HG03108 (cell line): ENCODE results near the gene APCDD1L.
"Not testable (repeated sequence)": the region's sequence is repeated elsewhere in the genome, so short reads cannot be mapped to it uniquely, and the experiment has no call there.

Source experiments
- ATAC-seq: cut with Tn5 transposase; IDR thresholded peaks from one replicate; pipeline ENCODE4 v1.9.1; 2021; ENCODE audit warnings: moderate library complexity; ENCODE audit not compliant: unreplicated experiment

The APCDD1L gene

DNA sequence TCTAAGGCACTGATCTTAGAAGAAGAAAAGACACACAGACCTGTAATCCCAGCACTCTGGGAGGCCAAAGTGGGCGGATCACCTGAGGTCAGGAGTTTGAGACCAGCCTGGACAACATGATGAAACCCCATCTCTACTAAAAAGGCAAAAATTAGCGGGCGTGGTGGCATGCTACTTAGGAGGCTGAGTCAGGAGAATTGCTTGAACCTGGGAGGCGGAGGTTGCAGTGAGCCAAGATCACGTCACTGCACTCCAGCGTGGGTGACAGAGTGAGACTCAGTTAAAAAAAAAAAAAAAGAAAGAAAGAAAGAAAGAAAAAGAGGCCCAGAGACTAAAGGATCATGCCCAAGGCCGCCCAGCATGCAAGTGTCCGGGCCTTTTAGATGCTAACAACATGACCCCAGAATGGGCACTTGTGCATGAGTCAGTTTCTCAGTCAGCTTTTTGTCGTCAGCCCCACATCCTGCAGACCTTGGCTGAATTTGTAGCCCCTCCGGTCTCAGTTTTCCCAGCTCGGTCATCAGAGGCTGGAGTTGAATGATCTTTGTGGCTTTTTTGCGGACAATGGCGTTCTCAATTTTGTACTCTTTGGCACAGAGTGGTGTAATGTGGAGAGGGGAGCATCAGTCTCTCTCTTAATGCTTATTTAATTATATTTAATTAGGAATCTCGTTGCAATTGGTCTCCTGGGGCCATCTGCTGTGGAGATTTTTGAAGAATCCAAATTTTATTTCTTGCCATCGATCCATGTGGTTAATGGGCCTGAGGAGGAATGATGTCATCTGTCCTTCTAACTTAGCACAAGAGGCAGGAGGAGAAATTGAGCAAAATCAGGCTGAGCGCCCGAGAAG lies 30.6 kb upstream of the APCDD1L start:
- ATAC-seq = no peak

DNA sequence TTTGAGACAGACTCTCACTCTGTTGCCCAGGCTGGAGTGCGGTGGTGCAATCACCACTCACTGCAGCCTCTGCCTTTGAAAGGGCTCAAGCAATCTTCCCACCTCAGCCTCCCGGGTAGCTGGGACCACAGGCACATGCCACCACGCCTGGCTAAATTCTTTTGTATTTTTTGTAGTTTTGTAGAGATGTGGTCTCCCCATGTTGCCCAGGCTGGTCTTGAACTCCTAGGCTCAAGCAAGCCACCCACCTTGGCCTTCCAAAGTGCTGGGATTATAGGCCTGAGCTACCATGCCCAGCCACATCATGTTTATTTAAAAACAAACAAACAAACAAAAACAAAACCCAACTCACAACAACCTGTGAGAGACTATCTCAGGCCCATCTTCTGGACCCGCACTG lies 29.7 kb upstream of the APCDD1L start:
- ATAC-seq = no peak

DNA sequence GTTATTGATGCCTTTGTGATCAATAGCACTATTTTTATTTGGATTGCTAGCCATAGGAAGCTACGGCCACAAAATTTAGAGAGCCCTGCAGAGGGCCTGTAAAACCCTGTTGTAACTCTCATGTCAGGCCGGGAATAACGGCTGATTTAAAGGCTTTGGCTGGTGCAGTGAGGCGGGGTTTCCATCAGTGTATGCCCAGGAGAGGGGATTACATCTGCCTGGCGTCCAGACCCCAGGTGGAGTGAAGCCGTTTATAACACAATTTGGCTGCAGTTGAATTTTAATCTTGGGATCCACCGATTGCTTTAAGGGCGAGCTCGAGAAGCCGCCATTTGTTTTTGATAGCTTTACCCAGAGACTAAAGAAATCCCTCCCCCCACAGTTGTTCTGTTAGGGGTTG lies 29.1 kb upstream of the APCDD1L start:
- no peak for ATAC-seq

DNA sequence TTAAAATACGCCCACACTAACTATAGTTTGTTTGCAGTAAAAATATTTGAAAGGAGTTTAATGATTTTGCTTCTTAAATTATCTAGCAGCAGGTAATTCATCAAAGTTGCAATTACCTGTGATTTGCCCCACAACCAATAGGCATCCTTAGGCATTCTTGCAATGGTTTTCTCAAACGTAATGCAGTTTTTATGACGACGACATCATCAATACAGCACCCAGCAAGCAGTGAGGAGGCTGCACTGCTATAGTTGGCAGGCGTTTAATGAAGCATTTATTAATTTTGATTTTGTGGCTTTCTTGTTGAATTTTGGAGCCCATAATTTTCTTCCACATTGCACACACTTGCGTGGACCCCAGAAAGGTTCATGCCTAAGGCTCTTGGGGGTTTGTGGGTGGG lies 28.1 kb upstream of the APCDD1L start:
- no peak for ATAC-seq

DNA sequence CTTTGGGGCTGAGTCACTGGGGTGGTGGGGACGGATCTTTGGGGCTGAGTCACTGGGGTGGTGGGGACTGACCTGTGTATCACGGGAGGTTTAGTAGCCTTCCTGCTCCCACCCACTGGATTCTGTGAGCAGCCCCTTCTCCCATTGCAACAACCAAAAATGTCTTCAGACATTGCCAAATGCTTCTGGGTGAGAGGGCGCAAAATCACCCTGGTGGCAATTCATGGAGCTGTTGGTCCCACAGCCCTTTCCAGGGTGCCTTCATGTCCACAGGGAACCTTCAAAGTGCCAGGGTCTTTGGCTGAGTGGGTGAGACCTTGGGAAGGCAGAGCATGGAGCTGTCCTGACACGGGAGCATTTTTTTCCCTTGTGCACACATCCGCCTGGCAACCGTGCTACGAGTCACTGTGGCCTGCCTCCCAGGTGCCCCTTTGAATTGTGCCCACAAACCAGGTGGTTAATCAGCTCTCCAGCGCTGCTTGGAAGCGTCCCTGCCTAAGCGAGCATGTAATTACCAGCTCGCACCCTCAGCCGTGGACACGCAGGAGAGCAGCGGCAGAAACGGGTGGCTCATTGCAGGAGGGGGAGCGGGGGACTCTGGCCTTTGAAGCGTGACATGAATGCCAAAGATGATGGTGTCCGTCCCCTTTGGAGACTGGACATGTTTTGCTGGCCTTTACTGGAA lies 27.4 kb upstream of the APCDD1L start:
- ATAC-seq = no peak

DNA sequence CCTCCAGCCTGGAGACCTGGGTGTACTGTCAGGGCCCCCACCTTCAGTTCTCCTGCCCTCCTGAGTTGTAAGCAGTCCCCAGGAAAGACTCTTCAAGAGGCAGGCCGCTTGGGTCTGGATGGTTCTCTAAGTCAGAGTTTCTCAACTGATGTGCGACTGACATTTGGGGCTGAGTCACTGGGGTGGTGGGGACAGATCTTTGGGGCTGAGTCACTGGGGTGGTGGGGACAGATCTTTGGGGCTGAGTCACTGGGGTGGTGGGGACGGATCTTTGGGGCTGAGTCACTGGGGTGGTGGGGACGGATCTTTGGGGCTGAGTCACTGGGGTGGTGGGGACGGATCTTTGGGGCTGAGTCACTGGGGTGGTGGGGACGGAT lies 26.8 kb upstream of the APCDD1L start:
- ATAC-seq = not testable (repeated sequence)

DNA sequence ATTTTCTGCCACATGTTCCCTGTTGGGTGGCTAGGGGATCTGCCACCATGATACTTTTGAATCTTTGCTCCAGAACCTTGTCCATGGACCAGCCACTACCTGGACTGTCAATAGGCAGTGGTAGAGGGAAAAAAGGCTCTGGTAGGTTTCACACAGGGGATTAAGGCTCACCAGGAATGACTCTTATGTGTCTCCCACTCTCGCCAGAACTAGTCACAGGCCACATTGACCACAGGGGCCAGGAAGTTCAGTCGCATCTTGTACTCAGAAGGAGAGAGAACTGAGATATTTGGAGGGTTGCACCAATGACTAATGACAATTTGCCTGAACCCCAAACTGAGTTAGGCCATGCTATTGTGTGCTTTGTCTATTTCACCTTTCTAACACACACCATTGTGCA lies 23.6 kb upstream of the APCDD1L start:
- ATAC-seq = no peak

DNA sequence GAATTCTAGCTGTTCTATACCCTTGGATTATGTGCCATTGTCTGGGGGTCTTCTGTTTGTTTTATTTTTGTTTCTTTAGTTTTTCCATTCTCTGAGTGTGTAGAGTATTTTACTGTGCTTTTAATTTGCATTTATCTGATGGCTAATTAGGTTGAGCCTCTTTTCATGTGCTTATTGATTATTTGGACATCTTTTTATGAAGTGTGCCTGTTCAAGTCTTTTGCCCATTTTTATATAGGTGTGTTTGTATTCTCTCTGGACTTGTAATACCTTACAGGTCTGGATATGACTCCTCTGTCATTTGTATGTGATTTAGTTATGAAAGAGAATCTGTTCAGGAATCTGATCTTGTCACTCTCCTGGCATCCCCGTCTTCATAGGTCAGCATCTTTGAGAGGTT lies 22.6 kb upstream of the APCDD1L start:
- ATAC-seq = no peak

DNA sequence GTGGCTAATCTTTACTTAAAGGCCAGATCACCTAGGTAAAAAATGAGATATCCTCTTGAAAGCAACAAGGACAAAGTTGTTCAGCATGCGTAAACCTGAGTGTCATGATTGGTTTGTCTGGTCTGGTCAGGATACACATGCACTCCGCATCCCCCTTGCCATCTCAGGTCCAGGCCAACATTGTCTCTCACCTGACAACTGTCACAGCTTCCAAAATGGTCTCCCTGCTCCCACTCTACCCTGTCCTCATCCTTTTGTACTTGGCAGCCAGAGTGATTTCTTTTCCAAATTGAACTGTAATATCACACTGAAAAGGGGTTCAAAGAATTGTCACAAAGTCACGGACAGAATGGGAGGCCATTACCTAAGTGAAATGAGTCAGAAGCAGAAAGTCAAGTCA lies 21.1 kb upstream of the APCDD1L start:
- ATAC-seq = no peak

DNA sequence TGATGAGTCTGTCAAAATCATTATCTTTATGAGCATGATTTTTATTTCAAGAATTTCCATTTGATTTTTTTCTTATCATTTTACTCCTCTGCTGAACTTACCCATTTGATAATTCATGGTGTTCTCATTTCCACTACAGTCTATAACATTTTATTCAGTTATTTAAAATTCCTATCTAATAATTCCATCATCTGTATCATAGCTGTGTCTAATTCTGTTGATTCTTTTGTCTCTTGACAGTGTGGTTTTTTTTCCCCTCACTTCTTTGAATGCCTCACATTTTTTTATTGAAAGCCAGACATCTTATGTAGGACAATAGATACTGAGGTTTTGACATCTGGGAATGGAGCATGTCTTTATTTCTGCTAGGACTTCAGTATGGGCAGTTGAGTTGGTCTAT lies 16.5 kb upstream of the APCDD1L start:
- ATAC-seq = no peak

DNA sequence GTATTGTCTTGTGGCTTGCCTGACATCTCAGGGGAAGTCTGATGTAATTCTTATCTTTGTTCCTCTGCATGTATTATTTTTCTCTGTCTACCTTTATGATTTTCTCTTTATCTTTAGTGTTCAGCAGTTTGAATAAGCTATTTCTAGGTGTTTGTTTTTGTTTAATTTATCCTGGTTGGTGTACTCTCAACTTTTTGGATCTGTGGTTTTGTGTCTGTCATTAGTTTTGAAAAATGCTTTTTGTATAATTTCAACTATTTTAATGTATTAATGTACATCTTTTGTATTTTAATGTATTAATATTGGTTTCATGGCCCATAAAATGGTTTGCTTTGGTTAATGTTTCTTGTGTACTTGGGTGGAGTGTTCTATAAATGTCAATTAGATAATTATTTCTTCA lies 15.9 kb upstream of the APCDD1L start:
- no peak for ATAC-seq

DNA sequence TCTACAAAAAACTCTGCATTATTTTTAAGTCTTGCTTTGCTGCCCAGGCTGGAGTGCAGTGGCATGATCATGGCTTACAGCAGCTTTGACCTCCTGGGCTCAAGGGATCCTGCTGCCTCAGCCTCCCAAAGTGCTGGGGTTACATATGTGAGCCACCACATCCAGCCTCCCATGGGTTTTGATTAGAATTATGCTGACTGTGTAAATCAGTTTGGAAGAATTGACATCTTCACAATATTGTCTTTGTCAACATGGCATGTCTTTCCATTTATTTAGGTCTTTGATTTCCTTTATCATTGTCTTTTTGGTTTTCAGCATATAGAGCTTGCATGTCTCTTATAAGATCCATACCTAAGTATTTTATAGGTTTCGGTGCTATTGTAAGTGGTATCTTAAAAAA lies 13.2 kb upstream of the APCDD1L start:
- ATAC-seq = no peak

DNA sequence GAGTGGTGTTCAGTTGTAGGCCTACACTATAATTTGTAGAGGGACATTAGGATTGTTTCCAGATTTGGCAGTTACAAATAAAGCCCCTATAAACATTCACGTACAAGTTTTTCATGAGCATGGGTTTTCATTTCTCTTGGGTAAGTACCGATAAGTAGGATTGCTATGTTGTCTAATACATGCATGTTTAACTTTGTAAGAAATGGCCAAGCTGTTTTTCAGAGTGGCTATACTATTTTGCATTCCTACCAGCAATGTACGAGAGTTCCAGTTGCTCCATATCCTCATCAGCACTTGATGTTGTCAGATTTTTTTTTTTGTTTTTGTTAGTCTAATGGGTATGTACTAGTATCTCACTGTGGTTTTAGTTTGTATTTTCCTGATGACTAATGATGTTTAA lies 11.2 kb upstream of the APCDD1L start:
- no peak for ATAC-seq

DNA sequence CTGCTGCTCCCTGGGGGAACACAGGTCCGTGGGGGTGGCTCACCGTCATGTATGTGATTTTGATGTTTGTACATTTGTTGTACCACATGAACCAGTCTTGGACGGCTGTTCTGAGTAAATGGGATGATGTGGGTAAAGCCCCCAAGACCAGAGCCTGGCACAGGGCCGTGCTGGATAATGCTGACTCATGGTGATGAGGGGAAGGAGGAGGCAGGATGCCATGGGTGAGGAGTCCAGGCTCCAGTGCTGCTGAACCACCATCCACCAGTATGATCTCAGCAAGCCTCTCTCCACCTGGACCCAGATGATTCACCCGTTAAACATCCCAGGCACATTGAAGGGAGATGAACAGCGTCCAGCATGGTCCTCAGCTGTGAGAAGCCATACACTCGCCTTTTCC lies 9.6 kb upstream of the APCDD1L start:
- ATAC-seq = no peak

DNA sequence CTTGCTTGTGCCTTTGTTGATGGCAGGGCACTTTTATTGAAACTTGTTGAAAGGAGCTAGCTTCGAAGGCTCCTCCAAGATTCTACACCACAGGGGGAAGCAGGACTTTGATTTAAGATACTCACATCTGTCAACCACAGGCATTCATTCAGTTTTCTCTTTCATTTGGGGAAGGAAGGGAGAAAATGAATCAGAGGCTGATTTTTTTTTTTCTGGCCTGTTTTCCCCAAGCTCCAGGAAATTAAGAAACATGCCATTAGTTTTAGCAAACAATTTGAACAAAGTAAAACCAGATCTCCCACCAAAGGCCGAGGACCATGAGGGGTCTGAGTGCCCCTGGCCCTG lies 8.7 kb upstream of the APCDD1L start:
- ATAC-seq = no peak

DNA sequence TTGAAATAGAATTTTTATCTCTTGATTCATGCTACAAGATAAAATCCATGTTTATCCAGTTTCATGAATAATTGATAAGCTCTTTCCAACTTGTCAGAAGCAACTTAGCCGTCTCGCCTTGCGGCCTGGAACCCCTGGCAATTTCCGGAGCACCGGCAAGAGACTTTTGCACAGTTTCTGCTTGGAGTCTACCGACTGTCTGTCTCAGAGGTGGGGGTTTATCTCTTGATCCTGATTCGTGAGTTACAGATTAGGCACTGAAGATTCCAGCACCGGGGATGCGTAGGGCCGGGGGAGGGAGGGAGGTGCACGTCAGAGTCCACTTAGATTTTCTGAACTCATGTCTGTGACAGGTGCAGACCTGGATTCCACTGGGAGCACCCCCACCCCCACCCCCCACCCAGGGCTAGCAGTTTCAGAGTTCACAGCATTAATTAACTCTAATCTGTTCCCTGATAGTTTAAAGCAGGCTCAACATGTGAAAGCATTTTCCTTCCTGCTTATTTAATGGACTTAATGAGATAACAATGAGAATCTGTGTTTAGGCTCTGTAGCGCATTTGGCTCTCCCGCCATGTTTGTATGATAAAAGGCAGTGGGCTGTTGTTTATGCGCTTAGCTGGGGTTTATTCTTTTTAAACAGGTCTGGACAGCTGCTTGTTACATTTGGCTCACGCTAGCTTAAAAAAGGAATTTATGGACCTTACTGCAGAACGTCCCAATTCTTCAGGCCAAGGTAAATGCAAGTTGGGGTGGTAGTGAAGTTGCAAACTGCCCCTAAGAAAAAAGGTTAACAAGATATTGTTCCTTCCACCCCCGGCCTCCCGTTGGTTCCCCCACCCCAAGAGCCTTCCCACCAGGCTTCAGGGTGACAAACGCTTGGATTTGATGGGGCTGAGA lies 8.1 kb upstream of the APCDD1L start:
- no peak for ATAC-seq

DNA sequence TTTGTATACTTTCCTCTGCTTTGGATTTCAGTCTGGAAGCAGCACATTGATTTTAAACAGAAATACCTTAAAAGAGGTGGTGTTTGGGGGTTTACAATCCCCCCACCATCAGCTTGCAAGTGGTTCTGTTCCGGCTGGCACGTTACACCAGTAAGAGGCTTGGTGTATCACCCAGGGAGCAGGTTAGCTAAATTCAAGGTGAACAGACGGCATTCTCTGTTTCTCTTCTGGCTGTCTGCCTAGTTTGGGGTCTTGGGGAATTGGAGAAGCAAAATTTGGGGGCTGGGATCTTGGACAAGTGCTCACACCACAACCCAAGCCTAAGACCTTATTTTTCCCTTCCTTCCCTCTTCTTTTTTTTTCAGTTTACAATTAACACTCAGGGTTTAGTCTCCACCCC lies 7.5 kb upstream of the APCDD1L start:
- ATAC-seq = no peak

DNA sequence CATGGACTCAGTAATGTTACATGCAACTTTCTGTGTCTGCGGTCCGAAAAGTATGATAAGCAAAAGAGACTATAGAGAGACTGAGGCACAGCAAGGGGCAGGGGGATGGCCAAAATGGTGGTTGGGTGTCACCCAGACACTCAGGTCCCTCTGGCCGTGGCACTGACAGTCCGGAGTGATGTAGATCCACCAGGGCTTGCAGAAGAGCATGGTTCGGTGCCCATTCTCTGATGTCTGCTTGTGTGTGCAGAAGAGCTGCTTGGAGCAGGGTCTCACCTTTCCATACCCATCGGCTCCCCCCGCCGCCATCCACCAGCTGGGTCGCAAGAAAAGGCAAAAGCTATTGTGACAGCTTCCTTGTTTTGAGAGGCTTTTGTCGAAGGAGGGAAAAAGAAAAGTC lies 6.6 kb upstream of the APCDD1L start:
- ATAC-seq = no peak

DNA sequence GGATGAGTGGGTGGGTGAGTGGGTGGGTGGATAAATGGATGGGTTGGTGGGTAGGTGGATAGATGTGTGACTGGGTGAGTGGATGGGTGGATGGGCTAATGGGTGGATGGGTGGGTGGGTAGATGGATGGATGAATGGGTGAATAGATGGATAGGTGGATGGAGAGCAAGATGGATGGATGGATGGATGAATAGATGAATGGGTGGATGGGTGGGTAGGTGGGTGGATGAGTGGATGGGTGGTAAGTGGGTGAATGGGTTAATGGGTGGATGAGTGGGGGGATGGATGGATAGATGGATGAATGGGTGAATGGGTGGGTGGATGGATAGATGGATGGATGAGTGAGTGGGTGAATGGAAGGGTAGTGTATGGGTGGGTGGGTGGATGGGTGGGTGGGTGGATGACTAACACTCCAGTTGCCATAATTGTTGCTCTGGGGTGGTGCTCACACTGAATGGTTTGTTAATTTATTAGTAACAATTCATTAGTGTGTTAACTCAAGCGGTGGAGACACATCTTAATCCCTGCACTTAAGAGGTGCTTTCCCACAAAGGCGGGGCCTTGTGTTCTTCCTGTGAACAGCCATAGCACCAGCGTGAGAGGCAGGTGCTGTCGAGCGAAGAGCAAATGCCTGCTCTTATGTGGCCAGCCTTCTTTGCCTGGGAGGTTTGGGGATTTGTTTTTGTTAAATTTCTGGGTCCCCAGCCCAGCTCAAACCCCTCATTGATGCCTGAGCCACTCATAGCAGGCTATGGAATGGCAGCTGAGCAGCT lies 4.9 kb upstream of the APCDD1L start:
- ATAC-seq = no peak

DNA sequence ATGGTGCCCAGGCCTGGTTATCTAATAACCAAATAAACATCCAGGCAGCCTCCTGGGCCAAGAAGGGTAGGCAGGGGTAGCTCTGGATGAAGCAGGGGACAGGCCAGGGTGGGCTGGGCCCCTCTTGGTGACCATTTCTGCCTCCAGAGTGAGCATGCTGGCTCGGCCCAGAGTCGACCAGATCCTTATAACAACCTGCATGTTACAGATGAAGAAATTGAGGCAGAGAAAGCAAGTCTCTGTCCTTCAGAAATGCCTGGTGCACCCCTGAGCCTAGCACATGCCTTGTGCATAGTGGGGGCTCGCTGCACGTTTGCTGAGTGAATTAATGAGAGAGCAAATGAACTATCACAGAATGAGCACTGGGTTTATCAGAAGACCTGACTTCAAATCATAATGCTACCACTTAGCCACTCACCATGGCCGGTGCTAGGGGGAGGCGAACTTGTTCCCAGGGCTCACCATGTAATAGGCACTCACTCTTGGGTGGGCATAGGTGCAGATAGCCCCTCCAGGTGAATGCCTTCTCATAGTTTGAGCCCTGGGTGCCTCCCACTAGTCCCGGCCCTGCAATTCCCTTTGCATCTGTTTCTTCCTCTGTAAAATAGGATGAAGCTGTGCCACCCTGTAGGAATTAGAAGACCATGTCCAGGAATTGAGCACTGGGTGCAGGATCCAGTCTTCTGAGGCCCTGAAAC lies 3.8 kb upstream of the APCDD1L start:
- ATAC-seq = no peak
